PC-9 (cell line): Measurements from ENCODE around the gene CFAP46.

Experiments
- EZH2 ChIP-seq: fragments of 200-600 bp; sonication (generic); IDR thresholded peaks from 2 replicates; pipeline ENCODE4 v1.8.0; 2017; ENCODE audit warnings: antibody characterized with exemption, low read depth
- TF ChIP-seq, protein P1 (sequence below): fragments of 200-600 bp; sonication (generic); conservative IDR thresholded peaks from 2 replicates; pipeline ENCODE4 v1.6.1; 2017; ENCODE audit warnings: mixed run types, antibody characterized with exemption, mild to moderate bottlenecking, moderate library complexity

DNA sequence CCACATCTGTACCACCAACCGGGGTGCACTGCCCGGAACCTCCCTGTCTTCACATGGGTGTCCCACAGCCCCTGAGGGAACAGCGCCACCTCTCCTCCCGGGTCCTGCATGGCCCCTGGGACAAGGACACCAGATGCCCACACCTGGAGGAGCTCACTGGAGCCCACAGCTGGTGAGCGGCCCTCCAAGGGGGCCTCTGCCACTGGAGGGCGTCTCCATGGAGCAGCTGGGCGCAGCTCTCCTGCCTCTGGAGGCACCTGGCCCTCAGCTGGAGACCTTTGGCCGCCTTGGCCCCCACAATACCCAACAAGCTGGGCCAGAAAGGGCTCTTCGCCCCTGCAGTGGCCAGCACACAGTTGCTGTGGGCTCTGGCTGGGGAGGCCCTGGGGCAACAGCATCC lies 149.2 kb downstream of the CFAP46 start:
- TF ChIP-seq, protein P1, sequence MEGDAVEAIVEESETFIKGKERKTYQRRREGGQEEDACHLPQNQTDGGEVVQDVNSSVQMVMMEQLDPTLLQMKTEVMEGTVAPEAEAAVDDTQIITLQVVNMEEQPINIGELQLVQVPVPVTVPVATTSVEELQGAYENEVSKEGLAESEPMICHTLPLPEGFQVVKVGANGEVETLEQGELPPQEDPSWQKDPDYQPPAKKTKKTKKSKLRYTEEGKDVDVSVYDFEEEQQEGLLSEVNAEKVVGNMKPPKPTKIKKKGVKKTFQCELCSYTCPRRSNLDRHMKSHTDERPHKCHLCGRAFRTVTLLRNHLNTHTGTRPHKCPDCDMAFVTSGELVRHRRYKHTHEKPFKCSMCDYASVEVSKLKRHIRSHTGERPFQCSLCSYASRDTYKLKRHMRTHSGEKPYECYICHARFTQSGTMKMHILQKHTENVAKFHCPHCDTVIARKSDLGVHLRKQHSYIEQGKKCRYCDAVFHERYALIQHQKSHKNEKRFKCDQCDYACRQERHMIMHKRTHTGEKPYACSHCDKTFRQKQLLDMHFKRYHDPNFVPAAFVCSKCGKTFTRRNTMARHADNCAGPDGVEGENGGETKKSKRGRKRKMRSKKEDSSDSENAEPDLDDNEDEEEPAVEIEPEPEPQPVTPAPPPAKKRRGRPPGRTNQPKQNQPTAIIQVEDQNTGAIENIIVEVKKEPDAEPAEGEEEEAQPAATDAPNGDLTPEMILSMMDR: no peak
- TF ChIP-seq EZH2: no peak
